ENCODE results near the gene STRIP2.

DNA sequence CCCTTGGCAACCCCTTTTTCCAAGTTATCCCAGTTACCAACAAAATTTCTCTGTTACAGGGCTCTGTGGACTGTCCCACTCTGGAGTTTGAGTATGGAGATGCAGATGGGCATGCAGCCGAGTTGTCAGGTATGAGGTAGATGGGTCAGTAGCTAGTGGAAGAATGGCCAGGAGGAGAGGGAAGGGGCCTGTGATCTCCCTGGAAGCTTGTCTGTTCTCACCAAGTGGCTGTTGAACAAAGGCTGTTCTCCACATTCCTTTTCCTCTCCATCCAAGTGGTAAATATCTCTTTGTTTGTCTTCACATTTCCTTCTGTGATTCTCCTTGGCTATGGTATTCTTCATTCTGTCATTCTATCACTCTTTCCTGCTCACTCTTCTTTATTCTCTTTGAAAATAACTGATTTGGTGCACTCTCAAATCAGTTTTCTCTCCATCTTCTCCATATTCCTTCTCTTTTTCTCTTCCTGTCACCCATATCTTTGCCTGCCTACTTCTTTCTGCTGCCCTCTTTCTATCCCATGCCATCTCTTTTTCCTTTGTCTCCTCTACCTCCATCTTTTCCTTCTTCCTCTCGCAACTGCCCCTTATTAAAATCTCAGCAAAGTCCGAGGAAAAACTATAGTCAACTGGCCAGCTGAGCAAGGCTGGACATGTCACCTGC lies 5.9 kb downstream of the STRIP2 start:
- TF ChIP-seq, protein P1, sequence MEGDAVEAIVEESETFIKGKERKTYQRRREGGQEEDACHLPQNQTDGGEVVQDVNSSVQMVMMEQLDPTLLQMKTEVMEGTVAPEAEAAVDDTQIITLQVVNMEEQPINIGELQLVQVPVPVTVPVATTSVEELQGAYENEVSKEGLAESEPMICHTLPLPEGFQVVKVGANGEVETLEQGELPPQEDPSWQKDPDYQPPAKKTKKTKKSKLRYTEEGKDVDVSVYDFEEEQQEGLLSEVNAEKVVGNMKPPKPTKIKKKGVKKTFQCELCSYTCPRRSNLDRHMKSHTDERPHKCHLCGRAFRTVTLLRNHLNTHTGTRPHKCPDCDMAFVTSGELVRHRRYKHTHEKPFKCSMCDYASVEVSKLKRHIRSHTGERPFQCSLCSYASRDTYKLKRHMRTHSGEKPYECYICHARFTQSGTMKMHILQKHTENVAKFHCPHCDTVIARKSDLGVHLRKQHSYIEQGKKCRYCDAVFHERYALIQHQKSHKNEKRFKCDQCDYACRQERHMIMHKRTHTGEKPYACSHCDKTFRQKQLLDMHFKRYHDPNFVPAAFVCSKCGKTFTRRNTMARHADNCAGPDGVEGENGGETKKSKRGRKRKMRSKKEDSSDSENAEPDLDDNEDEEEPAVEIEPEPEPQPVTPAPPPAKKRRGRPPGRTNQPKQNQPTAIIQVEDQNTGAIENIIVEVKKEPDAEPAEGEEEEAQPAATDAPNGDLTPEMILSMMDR (conservative IDR thresholded peaks at IDR 0.05; ENCODE audit: low read length), result no peak
- TF ChIP-seq EZH2phosphoT487 (IDR thresholded peaks at IDR 0.05; ENCODE audit: borderline replicate concordance, low read depth, low read length), result no peak

All from OCI-LY7 (cell line).